Activated CD8-positive, alpha-beta memory T cell treated with anti-CD3 and anti-CD28 coated beads, Interleukin-2, amount 50 U/mL, for 1 hour (primary cell): ENCODE measurements around the gene DSG4.

Source experiments
- DNase-seq: peaks from one replicate; pipeline ENCODE4 v3.0.0-alpha.2; 2020; ENCODE audit errors: extremely low read depth

DSG4 gene

GRCh38 chr18:31410716-31411483, 34.3 kb downstream of the DSG4 start:
- no peak for DNase-seq

DNA sequence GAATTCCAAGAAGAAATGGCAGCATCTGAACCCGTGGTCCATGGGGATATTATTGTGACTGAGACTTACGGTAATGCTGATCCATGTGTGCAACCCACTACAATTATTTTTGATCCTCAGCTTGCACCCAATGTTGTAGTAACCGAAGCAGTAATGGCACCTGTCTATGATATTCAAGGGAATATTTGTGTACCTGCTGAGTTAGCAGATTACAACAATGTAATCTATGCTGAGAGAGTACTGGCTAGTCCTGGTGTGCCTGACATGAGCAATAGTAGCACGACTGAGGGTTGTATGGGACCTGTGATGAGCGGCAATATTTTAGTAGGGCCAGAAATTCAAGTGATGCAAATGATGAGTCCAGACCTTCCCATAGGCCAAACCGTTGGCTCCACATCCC, 36.6 kb downstream of the DSG4 start:
- no peak for DNase-seq

- no peak for DNase-seq
Measured at GRCh38 chr18:31417850-31418249, 41.3 kb downstream of the DSG4 start.

GRCh38 chr18:31419457-31419932, 42.9 kb downstream of the DSG4 start:
- DNase-seq: no peak

GRCh38 chr18:31420032-31420431, 43.5 kb downstream of the DSG4 start:
- DNase-seq: no peak

DNA sequence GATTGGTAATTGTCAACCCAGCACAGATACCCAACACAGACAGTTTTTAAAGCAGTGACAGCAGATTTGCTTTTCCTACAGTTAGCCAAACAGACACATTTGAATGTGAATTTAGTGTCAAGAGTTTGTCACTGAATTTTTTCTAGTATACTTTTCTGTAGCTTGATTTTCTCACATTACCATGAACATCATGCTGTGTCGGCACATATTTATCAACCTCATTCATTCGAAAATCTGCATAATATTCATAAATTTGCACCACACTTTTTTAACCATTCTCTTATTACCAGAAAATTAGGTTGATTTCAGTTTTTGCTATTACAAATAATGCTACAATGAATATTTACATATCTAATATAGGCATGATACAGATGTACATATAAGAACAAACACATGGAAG, 43.9 kb downstream of the DSG4 start:
- DNase-seq: no peak

- no peak for DNase-seq
Measured at GRCh38 chr18:31424383-31424988, 47.9 kb downstream of the DSG4 start.

DNA sequence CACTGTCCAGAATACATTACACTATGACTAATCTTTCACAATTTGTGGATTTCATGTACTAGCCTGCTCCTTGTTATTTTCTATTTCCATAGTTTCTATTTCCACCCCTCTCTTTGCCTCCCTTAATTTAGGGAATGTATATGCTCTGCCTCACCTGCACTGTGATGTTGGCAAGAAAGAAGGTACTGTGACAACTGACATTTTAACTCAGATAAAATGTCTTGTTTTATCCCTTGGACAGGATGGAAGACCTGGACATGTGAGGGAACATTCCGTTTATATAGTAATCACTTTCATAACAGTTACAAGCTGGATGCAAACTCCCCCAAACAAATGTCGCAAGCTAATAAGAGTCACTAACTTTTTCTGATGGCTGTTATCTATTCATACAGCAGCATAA, 49.4 kb downstream of the DSG4 start:
- no peak for DNase-seq

DNA sequence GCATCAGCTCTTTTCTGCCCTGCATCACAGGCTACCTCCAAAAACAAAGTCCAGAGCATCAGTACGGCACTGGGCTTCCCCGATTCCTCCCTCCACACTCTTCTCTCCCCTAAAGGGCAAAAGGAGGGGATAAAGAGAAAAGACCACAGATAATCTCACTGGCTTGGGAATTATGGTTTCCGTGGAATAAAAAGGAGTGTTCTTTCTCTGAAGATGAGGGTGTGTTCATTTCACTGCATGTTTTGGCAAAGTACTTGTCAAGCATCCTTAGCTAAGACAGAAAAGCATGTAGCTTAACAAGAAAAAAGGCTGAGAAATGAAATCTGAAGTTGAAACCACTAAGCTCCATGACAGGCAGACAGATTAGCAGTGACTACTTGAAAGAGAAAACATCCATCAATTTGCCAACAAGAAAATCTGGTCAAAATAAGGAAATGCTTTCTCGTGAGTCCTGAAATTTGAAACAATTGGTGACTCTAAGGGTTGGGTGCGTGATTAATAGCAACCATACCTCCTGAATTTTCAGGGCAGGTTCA, 50.4 kb downstream of the DSG4 start:
- DNase-seq: no peak

GRCh38 chr18:31428211-31428610, 51.6 kb downstream of the DSG4 start:
- no peak for DNase-seq

DNA sequence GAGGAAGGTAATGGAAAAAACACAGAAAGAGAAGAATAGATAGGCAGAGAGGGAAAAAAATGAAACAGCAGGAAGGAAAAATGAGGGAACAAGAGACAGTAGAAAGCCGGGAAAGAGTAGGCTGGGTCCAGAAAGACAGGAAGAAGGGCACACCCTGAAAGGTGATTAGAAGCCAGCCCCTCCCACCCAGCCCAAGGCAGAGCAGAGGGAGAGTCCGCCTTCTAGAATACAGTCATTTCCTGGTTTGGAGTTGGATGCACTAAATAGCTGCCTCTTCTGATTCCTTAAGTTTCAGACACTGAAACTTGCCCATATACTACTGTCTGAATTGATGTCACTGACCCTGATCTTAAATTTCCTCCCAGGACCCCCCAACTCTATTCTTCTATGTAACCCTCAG, 53.0 kb downstream of the DSG4 start:
- no peak for DNase-seq

DNA sequence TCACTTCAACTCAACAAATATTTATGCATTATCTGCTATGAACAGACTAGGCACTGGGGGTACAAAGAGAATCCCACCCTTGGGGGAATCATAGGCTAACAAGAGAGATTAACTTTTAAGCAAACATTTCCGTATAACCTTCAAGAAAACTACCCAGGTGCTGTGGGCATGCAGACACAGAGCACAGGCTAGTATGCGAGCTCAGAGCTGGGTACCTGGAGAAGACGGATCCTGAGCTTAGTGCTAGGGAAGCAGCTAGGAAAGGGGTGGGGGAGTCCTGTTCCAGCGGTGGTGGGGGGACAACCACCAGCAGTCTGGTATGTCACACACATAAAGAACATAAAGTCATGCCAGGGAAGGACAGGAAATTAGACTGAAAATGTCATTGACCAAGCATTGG, 53.5 kb downstream of the DSG4 start:
- DNase-seq: no peak

GRCh38 chr18:31430554-31430953, 54.0 kb downstream of the DSG4 start:
- DNase-seq: no peak

DNA sequence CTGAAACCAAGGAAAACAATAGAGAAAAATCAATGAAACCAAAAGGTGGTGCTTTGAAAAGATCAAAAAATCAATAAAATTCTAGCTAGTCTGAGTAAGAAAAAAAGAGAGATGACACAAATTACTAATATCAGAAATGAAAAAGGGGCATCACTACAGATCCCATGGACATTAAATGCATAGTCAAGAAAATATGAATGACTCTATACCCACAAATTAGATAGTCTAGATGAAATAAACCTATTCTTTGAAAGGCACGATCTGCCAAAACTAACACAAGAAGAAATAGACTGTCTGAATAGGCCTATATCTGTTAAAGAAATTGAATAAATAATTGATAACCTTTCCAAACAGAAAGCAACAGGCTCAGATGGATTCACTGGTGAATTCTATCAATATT, 55.7 kb downstream of the DSG4 start:
- DNase-seq: no peak

- DNase-seq: no peak
Measured at GRCh38 chr18:31436825-31437224, 60.2 kb downstream of the DSG4 start.

DNA sequence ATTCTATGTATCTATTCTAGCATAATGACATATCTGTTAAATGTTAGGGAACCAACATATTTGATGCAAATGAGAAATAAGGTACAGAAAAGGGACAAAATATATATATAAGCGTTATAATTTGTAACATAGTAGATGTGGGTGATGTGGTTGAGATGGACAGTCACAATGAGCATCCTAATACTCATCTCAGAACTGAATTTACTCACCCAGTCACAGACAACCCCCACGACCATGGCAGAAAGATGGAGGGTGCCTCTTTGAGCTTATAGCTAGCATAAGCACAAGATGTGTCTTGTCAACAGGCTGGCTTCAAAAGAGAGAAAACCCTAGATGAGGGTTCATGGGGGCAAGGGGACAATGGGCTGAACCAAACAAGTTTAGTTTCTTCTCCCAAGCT, 61.8 kb downstream of the DSG4 start:
- DNase-seq: no peak

DNA sequence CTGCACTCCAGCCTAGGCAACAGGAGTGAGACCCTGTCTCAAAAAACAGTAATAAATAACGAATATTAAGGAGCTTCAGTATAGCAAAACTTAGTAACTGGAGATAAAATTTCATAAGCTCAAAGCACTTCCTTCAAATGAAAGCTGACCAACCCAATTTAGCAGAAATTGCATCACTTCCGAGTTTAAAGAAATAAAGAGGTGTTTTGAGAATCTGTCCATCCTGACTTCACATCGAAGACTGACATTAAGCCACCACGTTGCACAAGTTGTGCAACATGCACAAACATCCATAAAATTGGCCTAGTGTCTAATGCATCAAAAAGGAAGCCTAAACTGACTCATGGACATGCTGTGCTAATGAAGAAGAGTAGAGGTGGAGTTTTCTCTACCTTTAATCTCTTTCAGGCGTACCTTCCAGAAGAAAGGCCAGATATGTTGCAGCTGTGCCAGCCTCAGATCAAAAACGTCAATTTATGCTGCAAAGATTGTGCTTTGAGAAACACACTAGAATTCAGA, 63.3 kb downstream of the DSG4 start:
- no peak for DNase-seq

- DNase-seq: no peak
Measured at GRCh38 chr18:31440787-31441186, 64.2 kb downstream of the DSG4 start.

GRCh38 chr18:31441493-31441892, 64.9 kb downstream of the DSG4 start:
- no peak for DNase-seq

- DNase-seq: no peak
Measured at GRCh38 chr18:31444142-31444541, 67.6 kb downstream of the DSG4 start.

DNA sequence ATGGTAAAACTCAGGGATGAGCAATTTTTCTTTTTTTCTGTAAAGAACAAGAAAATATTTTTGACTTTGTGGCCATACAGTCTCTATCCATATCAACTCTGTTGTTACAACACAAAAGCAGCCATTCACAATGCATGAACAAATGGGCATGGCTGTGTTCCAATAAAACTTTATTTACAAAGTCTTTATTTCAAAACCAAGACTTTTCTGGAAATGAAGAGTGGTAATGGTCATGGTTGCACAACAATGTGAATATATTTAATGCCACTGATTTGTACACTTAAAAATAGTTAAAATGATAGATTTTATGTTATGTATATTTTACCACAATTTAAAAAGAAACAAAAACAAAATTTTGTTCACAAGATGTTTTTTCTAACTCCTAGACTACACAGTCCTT, 69.3 kb downstream of the DSG4 start:
- DNase-seq: no peak

DNA sequence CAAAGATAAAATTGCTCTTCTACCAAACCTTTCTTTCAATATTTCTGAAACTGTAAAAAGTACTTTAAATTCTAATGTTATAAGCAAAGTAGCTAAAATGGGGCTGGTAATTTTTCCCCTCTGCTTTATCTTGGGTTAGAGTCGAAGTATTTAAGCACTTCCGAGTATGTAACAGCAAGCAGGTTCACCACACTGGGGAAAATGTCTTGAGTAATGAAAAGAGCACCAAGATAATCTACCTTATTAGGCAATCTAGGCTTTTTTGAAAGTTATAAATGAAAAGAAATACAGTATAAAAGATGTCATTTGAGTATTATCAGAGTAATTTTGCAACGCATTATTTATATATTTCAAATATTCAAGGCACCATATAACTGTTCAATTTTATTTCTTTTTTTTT, 70.3 kb downstream of the DSG4 start:
- DNase-seq: no peak

- no peak for DNase-seq
Measured at GRCh38 chr18:31447530-31448191, 71.1 kb downstream of the DSG4 start, which contains the start of gene DSG3. Gene DSG3 (plus strand): TSS chr18:31447741. CDS start chr18:31447878, 137 bp downstream.
